Measurements from ENCODE around the gene CACNA1S. TPM values are rescaled to one million over a fixed set of nuclear protein-coding genes. Genes with fewer than 3 reads are reported as not detected.

The CACNA1S gene
- total RNA-seq, 2 experiments from 2014 or later: not detected

- peaks cover 28% of the 10 kb centered on the region for H3K4me1 ChIP-seq (ENCODE audit: insufficient read depth, low read length)
- no peaks in the 10 kb centered on the region for H3K36me3 Mint-ChIP-seq (ENCODE audit: low read depth)
- POLR2A ChIA-PET: interaction anchor here (1.4 kb wide), 1 partner anchor 9 kb away, joined by 3 read pairs; no protein-coding TSS in a partner anchor
- H3K9me3 Mint-ChIP-seq: no peaks in the 10 kb centered on the region
- no peak overlapping the region for H3K27ac ChIP-seq (ENCODE audit: low read depth in 1 of 2, low read length in 2 of 2)
- H3K36me3 ChIP-seq (ENCODE audit: insufficient read depth, low read length): no peaks in the 10 kb centered on the region
- no peak overlapping the region for H3K4me3 Mint-ChIP-seq
- no peak for ATAC-seq (ENCODE audit: poor library complexity)
- intact Hi-C loops (cut with DNase I, micrococcal nuclease): loop anchor here (5.0 to 10.0 kb wide), 3 partner anchors 86 to 614 kb away; partner anchors contain the start of genes CACNA1S (in 1 of the 2), KIF14 (in 1 of the 2) and ZNF281 (in 1 of the 2)
- no peaks in the 10 kb centered on the region for H3K27me3 Mint-ChIP-seq
- no peaks in the 10 kb centered on the region for H3K9me3 ChIP-seq (ENCODE audit: control insufficient read depth in 1 of 2, insufficient read depth in 1 of 2, low read length in 2 of 2)
- H3K4me3 ChIP-seq (ENCODE audit: low read length): no peak overlapping the region
- H3K4me1 Mint-ChIP-seq (ENCODE audit: low read depth): peaks cover 34% of the 10 kb centered on the region
- CTCF ChIA-PET: no interaction called here
- no peak overlapping the region for H3K27ac Mint-ChIP-seq
- peak in 2 of 14 experiments; percentile 20 to 38 for DNase-seq
- no peak for TF ChIP-seq CTCF (IDR thresholded peaks at IDR 0.05)
- H3K27me3 ChIP-seq (ENCODE audit: control insufficient read depth in 1 of 2, insufficient read depth in 2 of 2, low read length in 2 of 2): no peaks in the 10 kb centered on the region
These were observed 83.8 kb downstream of the CACNA1S start for GRCh38 chr1:201028461-201028889.

GRCh38 chr1:201026836-201027235 lies 85.4 kb downstream of the CACNA1S start:
- H3K27me3 Mint-ChIP-seq: no peaks in the 10 kb centered on the region
- H3K4me3 Mint-ChIP-seq: peak overlapping the region; percentile 43
- H3K4me3 ChIP-seq (ENCODE audit: low read length): no peak overlapping the region
- CTCF ChIA-PET: interaction anchor here (0.7 to 2.5 kb wide), 3 partner anchors 16 to 55 kb away, joined by 4 to 10 read pairs (median 7); no protein-coding TSS in a partner anchor
- DNase-seq (no peak), ATAC-seq (ENCODE audit: poor library complexity) (no peak)
- H3K36me3 Mint-ChIP-seq (ENCODE audit: low read depth): peaks cover 6% of the 10 kb centered on the region
- no peaks in the 10 kb centered on the region for H3K27me3 ChIP-seq (ENCODE audit: control insufficient read depth in 1 of 2, insufficient read depth in 2 of 2, low read length in 2 of 2)
- intact Hi-C loops (cut with DNase I, micrococcal nuclease): loop anchor here (5.0 to 10.0 kb wide), 3 partner anchors 88 to 612 kb away; partner anchors contain the start of genes CACNA1S (in 1 of the 2), KIF14 (in 1 of the 2) and ZNF281 (in 1 of the 2)
- H3K4me1 ChIP-seq (ENCODE audit: insufficient read depth, low read length): peaks cover 39% of the 10 kb centered on the region
- H3K4me1 Mint-ChIP-seq (ENCODE audit: low read depth): peaks cover 46% of the 10 kb centered on the region
- H3K27ac ChIP-seq (ENCODE audit: low read depth in 1 of 2, low read length in 2 of 2): no peak overlapping the region
- H3K27ac Mint-ChIP-seq: peak overlapping the region; percentile 31
- H3K36me3 ChIP-seq (ENCODE audit: insufficient read depth, low read length): no peaks in the 10 kb centered on the region
- no peaks in the 10 kb centered on the region for H3K9me3 ChIP-seq (ENCODE audit: control insufficient read depth in 1 of 2, insufficient read depth in 1 of 2, low read length in 2 of 2)
- POLR2A ChIA-PET: no interaction called here
- TF ChIP-seq CTCF (IDR thresholded peaks at IDR 0.05): no peak
- no peaks in the 10 kb centered on the region for H3K9me3 Mint-ChIP-seq

- Histone ChIP-seq H3K27ac (ENCODE audit: low read depth in 1 of 2, low read length in 2 of 2) (no peak overlapping the region), H3K4me3 (ENCODE audit: low read length) (no peak overlapping the region), H3K36me3 (ENCODE audit: insufficient read depth, low read length) (no peaks in the 10 kb centered on the region), H3K4me1 (ENCODE audit: insufficient read depth, low read length) (peaks cover 45% of the 10 kb centered on the region), H3K27me3 (ENCODE audit: control insufficient read depth in 1 of 2, insufficient read depth in 2 of 2, low read length in 2 of 2) (no peaks in the 10 kb centered on the region), H3K9me3 (ENCODE audit: control insufficient read depth in 1 of 2, insufficient read depth in 1 of 2, low read length in 2 of 2) (no peaks in the 10 kb centered on the region)
- peak overlapping the region; percentile 31 for H3K27ac Mint-ChIP-seq
- DNase-seq (no peak), ATAC-seq (ENCODE audit: poor library complexity) (no peak)
- H3K9me3 Mint-ChIP-seq: no peaks in the 10 kb centered on the region
- intact Hi-C loops (cut with DNase I, micrococcal nuclease): loop anchor here (5.0 to 10.0 kb wide), 3 partner anchors 89 to 611 kb away; partner anchors contain the start of genes CACNA1S (in 1 of the 2), KIF14 (in 1 of the 2) and ZNF281 (in 1 of the 2)
- no peak for TF ChIP-seq CTCF (IDR thresholded peaks at IDR 0.05)
- ChIA-PET CTCF (interaction anchor here (1.2 to 2.5 kb wide), 3 partner anchors 16 to 54 kb away, joined by 4 to 10 read pairs (median 7); no protein-coding TSS in a partner anchor), POLR2A (interaction anchor here (4.9 kb wide), 1 partner anchor 9 kb away, joined by 22 read pairs; no protein-coding TSS in a partner anchor)
- peaks cover 6% of the 10 kb centered on the region for H3K36me3 Mint-ChIP-seq (ENCODE audit: low read depth)
- H3K4me3 Mint-ChIP-seq: peak overlapping the region; percentile 27
- H3K27me3 Mint-ChIP-seq: no peaks in the 10 kb centered on the region
- H3K4me1 Mint-ChIP-seq (ENCODE audit: low read depth): peaks cover 52% of the 10 kb centered on the region
These were observed 86.0 kb downstream of the CACNA1S start for GRCh38 chr1:201026234-201026633.
